Measurements from ENCODE around the gene PGLYRP2. TPM values are rescaled to one million over a fixed set of nuclear protein-coding genes. Genes with fewer than 3 reads are reported as not detected.
"Not testable (repeated sequence)": the region's sequence is repeated elsewhere in the genome, so short reads cannot be mapped to it uniquely, and the experiment has no call there.

The PGLYRP2 gene
- total RNA-seq, 1 donor from 2014 or later: not detected

DNA sequence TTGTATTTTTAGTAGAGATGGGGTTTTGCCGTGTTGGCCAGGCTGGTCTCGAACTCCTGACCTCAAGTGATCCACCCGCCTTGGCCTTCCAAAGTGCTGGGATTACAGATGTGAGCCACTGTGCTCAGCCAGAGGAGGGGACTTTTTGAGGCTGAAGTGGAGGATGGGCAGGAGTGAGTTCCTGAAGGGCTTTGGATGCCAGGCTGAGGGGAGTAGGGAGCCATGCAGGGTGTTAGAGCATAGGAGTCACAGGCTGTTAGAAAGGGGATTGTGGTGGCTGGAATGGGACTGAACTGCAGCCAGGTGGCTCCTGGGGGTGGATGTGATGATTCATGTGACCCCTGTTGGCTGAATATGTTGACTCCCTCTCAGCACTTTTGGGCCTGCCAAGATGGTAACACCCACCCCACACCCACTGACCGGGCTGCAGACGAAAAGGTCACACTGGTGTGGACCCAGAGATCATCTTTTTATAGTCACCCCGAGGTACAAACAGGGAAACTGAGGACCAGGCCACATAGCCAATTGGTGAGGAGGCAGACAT is 40.2 kb upstream of the PGLYRP2 start:
- H3K36me3 Mint-ChIP-seq (ENCODE audit: insufficient read depth): peaks cover 4% of the 10 kb centered on the region
- H3K9me3 Mint-ChIP-seq (ENCODE audit: low read depth): peaks cover 40% of the 10 kb centered on the region

DNA sequence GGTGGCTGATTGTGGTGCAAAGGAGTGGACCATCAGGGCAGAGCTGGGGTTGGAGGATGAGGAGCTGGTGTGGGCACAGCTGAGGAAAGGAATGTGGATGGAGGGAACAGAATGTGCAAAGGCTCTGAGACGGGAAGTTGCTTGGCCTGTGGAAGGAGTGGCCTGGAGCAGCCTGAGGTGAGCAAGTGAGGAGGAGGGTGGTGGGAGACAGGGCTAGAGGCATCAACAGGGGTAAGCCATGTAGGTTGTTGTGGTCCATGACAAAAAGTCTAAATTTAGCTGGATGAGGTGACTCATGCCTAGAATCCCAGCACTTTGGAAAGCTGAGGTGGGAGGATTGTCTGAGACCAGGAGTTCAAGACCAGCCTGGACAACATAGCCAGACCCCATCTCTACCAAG is 38.5 kb upstream of the PGLYRP2 start:
- no peak for DNase-seq (ENCODE audit: low spot score, unreplicated experiment)
- Mint-ChIP-seq H3K36me3 (ENCODE audit: insufficient read depth) (peaks cover 6% of the 10 kb centered on the region), H3K4me1 (ENCODE audit: low read depth) (no peaks in the 10 kb centered on the region), H3K27me3 (no peaks in the 10 kb centered on the region), H3K4me3 (ENCODE audit: low read depth) (no peak overlapping the region), H3K9me3 (ENCODE audit: low read depth) (peaks cover 33% of the 10 kb centered on the region), H3K27ac (no peak overlapping the region)
- TF ChIP-seq, protein P1, sequence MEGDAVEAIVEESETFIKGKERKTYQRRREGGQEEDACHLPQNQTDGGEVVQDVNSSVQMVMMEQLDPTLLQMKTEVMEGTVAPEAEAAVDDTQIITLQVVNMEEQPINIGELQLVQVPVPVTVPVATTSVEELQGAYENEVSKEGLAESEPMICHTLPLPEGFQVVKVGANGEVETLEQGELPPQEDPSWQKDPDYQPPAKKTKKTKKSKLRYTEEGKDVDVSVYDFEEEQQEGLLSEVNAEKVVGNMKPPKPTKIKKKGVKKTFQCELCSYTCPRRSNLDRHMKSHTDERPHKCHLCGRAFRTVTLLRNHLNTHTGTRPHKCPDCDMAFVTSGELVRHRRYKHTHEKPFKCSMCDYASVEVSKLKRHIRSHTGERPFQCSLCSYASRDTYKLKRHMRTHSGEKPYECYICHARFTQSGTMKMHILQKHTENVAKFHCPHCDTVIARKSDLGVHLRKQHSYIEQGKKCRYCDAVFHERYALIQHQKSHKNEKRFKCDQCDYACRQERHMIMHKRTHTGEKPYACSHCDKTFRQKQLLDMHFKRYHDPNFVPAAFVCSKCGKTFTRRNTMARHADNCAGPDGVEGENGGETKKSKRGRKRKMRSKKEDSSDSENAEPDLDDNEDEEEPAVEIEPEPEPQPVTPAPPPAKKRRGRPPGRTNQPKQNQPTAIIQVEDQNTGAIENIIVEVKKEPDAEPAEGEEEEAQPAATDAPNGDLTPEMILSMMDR (IDR thresholded peaks at IDR 0.05; ENCODE audit: unreplicated experiment): no peak

More for the DNA sequence above, 40.2 kb upstream of the PGLYRP2 start:
- no peak for DNase-seq (ENCODE audit: low spot score, unreplicated experiment)
- Mint-ChIP-seq H3K27me3 (no peaks in the 10 kb centered on the region), H3K27ac (no peak overlapping the region), H3K4me1 (ENCODE audit: low read depth) (no peaks in the 10 kb centered on the region), H3K4me3 (ENCODE audit: low read depth) (no peak overlapping the region)
- TF ChIP-seq, protein P1 (IDR thresholded peaks at IDR 0.05; ENCODE audit: unreplicated experiment): no peak

DNA sequence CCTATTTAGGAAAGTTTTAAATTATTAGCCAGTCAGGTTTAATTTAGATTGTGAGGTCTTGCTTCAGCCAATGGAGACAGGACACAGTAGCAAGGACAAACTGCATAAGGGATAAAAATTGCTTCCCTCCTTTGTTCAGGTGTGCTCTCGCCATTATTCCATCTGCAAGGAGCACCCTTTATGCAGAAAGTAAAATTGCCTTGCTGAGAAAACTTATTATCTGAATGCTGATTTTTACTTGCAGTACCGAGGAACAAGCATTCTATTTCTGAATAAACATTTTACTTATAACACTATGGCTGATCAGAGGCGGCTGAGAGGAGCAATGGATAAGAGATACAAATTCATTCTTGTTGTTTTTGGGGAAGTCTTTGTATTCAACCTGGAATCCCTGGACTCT is 37.1 kb upstream of the PGLYRP2 start:
- H3K27ac Mint-ChIP-seq: no peak overlapping the region
- no peaks in the 10 kb centered on the region for H3K27me3 Mint-ChIP-seq
- peaks cover 30% of the 10 kb centered on the region for H3K9me3 Mint-ChIP-seq (ENCODE audit: low read depth)
- DNase-seq (ENCODE audit: low spot score, unreplicated experiment): no peak
- peaks cover 6% of the 10 kb centered on the region for H3K36me3 Mint-ChIP-seq (ENCODE audit: insufficient read depth)
- TF ChIP-seq, protein P1 (IDR thresholded peaks at IDR 0.05; ENCODE audit: unreplicated experiment): no peak
- H3K4me3 Mint-ChIP-seq (ENCODE audit: low read depth): no peak overlapping the region
- no peaks in the 10 kb centered on the region for H3K4me1 Mint-ChIP-seq (ENCODE audit: low read depth)

DNA sequence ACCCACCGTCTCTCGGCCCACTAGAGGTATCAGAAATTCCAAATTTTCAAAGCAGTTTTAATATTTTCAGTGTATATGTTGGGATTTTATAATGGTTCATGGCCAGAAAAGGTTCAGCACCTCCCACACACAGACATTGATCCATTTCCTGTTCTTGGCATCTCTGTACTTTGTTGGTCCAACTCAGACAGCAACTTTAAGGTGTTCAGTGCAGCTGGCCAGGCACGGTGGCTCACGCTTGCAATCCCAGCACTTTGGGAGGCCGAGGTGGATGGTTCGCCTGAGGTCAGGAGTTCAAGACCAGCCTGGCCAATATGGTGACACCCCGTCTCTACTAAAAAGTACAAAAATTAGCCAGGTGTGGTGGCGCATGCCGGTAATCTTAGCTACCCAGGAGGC is 35.9 kb upstream of the PGLYRP2 start:
- not testable (repeated sequence) for DNase-seq (ENCODE audit: low spot score, unreplicated experiment); H3K36me3 Mint-ChIP-seq (ENCODE audit: insufficient read depth); H3K27ac Mint-ChIP-seq; H3K27me3 Mint-ChIP-seq; H3K4me3 Mint-ChIP-seq (ENCODE audit: low read depth); H3K4me1 Mint-ChIP-seq (ENCODE audit: low read depth)
- peaks cover 31% of the 10 kb centered on the region for H3K9me3 Mint-ChIP-seq (ENCODE audit: low read depth)

DNA sequence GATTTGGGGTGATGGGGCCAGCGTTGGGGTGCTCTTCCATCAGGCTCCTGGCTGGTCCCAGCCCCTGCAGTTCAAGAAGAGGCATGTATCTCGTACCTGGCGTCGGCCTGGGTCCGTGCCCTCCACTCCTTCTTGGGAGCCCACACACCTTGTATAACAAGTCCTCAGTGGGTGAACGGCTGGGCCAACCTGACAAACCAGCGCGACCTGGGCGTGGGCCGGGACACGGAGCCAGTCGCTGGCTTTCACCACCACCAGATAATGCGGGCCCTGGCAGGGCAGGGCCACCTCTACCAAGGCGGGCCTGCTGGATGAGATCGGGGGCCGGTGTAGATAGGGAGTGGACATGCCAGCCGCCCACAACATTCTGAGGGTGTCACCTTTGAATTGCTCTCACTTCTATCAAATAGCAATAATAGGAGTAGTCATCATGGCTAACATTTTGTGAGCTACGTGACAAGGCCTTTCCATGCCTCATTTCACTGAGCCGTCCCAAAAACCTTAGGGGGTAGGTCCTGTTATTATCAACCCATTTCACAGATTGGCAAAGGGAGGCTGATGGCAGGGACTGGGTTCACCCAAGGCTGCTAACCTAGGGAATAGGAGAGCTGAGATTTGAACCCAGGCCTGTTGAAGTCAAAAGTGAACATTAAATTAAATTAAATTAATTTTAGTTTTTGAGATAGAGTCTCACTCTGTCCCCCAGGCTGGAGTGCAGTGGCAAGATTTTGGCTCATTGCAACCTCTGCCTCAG is 32.5 kb upstream of the PGLYRP2 start:
- no peaks in the 10 kb centered on the region for H3K4me1 Mint-ChIP-seq (ENCODE audit: low read depth)
- TF ChIP-seq, protein P1 (IDR thresholded peaks at IDR 0.05; ENCODE audit: unreplicated experiment): no peak
- no peaks in the 10 kb centered on the region for H3K27me3 Mint-ChIP-seq
- H3K4me3 Mint-ChIP-seq (ENCODE audit: low read depth): no peak overlapping the region
- H3K36me3 Mint-ChIP-seq (ENCODE audit: insufficient read depth): peaks cover 4% of the 10 kb centered on the region
- DNase-seq (ENCODE audit: low spot score, unreplicated experiment): no peak
- no peak overlapping the region for H3K27ac Mint-ChIP-seq
- H3K9me3 Mint-ChIP-seq (ENCODE audit: low read depth): peaks cover 28% of the 10 kb centered on the region

All from progenitor cell of endocrine pancreas (in vitro differentiated cells).